Keratinocyte (primary cell): Measurements from ENCODE around the gene MRPS27.

Source experiments
- CTCF ChIP-seq, 3 experiments: IDR thresholded peaks in 1 of 3; conservative IDR thresholded peaks in 1 of 3; optimal IDR thresholded peaks in 1 of 3; 2 replicates in 2 of 3; 3 replicates in 1 of 3; pipeline versions ENCODE3 to v1.5.1; 2011; ENCODE audit warnings: low read length in 3 of 3, mild to moderate bottlenecking in 3 of 3, moderate library complexity in 2 of 3, control low read depth in 1 of 3, inconsistent platforms in 1 of 3; ENCODE audit not compliant: insufficient read depth in 2 of 3; ENCODE audit errors: extremely low read depth in 1 of 3
- EZH2 ChIP-seq: IDR thresholded peaks from one replicate; pipeline ENCODE4 v1.6.1; 2012; ENCODE audit warnings: inconsistent platforms, mild to moderate bottlenecking, low read length, moderate library complexity

DNA sequence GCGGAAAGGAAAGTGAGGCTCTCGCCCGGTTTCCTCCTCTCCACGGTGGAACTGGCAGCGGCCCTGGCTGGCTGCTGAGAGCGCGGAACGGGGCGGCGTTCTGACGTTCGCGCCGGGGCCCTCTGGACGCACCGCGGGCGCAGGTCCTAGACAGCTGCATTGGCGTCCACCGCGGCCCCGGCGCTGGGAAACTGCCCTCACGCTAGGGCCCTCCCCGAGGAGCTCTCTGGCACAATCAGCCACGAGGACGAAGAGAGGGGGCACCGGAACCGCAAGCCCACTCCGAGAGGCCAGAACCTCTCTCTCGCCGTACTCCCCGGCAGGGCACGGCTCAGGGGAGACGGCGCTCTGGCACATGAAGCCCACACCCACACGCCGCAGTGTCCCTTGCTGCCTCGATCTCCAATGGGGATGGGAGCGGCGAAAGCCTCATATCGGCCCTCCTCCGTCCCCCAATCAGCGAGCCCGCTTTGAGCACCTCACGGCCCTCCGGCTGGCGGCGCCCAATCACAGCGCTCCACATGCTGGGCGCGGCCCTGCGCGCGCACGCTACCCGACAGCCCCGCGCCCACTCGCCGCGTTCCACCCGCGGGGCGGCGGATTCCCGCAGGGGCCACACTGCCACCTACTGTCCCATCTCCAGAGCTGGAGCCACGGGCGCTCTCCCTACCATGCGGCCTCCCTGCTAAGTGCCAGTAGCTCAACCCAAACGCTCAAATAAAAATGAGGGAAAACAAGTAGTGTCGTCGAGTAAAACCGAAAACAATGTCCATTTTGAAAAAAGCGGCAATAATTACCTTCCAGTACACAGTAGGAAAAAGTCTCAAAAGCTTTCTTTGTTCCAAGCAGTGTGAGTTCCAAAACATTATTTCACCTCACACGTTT lies 11.8 kb downstream of the MRPS27 start:
- peak; percentile 68 to 88 (median 78) for TF ChIP-seq CTCF (optimal IDR thresholded peaks at IDR 0.05 in 1 of 3, IDR thresholded peaks at IDR 0.05 in 1 of 3, conservative IDR thresholded peaks at IDR 0.05 in 1 of 3; ENCODE audit: extremely low read depth in 1 of 3, insufficient read depth in 2 of 3, low read length in 3 of 3)
- no peak for TF ChIP-seq EZH2
